Activated CD8-positive, alpha-beta memory T cell treated with anti-CD3 and anti-CD28 coated beads, Interleukin-2, amount 50 U/mL, for 48 hours (primary cell): Measurements from ENCODE around the gene IL34.
"Not testable (repeated sequence)": the region's sequence is repeated elsewhere in the genome, so short reads cannot be mapped to it uniquely, and the experiment has no call there.

Experiments
- DNase-seq: peaks from one replicate; pipeline ENCODE4 v3.0.0-alpha.2; 2020

The IL34 gene

DNA sequence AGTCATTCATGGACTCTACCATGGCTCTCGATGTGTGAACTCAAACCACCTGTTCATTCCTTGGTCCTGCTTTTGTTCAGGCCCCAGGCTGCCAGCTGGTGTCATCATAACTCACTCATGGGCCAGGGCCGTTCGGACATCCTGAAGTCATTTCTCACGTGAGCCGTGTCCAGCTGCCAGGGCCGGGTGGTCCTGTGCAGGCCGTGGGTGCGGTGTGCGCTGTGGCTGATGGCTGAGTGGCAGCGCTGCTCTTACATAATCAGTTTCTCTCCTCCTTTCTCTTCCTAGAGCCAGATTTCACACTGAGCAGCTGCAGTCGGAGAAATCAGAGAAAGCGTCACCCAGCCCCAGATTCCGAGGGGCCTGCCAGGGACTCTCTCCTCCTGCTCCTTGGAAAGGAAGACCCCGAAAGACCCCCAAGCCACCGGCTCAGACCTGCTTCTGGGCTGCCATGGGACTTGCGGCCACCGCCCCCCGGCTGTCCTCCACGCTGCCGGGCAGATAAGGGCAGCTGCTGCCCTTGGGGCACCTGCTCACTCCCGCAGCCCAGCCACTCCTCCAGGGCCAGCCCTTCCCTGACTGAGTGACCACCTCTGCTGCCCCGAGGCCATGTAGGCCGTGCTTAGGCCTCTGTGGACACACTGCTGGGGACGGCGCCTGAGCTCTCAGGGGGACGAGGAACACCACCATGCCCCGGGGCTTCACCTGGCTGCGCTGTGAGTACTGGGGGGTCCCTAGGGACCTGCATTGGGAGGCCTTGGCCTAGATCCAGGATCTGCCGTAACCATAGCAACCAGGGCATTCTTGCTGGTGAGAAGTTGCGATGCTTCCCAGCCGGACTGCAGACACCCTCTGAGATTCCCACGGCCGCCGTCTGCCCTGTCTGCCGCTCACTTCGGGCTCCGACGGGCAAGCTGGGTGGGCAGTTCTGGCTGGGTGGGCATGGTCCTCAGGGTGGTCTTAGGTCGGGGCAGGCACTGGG lies at the start of gene IL34:
Gene IL34 (plus strand): TSS at position 300 of the 982 bp plus-strand sequence. CDS start 389 bp downstream, at position 689.
- no peak for DNase-seq

DNA sequence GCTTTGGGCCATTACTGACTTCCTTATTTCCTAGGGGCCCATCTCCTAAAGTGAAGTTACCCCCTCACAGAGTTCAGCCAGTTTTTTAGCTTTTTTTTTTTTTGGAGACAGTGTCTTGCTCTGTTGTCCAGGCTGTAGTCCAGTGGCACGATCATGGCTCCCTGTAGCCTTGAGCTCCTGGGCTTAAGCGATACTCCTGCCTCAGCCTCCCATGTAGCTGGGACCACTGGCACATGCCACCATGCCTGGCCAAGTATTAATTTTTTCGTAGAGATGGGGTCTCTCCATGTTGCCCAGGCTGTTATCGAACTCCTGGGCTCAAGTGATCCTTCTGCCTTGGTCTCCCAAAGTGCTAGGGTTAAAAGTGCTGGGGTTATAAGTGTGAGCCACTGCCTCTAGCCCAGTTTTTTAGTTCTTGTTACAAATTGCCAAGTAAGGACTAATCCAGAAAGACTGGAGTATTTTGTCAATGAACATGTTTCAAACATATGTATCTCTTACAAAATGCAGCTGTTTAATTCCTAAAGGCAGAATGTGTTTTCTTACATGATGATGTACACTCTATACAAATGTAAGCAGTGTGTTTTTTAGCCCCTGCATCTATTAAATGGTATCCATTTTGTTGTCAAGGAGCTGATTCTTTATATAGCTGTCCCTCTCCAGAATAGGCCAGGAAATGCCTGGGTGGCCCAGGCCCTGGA lies 49.1 kb upstream of the IL34 start:
- DNase-seq, result no peak

DNA sequence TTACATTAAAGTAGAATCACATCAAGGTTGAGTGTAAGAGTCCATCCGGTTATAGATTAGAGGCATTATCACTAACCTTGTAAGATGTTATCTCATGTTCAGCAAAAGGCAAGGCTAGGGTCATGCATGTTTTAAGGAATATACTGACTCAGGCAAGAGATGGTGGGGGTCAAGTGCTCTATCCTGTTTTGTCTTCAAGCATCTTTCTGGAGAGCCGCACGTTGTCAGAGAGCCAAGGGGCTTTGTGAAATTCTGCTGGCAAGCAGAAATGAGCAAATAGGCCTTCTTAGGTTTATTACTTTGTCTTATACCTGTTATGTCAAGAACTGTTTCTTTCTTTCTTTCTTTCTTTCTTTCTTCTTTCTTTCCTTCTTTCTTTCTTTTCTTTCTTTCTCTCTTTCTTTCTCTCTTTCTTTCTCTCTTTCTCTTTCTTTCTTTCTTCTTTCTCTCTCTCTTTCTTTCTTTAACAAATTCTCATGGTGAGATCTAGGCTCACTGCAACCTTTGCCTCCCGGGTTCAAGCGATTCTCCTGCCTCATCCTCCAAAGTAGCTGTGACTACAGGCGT lies 47.3 kb upstream of the IL34 start:
- no peak for DNase-seq

DNA sequence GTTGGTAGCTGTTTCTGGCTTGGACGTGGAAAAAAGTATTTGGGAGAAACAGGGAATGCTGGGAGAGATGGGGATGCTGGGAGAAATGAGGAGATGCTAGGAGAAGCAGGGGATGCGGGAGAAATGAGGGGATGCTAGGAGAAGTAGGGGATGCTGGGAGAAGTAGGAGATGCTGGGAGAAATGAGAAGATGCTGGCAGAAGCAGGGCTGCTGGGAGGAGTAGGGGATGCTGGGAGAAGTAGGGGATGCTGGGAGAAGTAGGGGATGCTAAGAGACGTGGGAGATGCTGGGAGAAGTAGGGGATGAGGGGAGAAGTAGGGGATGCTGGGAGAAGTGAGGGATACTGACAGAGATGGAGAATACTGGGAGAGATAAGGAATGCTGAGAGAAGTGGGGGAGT lies 45.6 kb upstream of the IL34 start:
- DNase-seq, result no peak

DNA sequence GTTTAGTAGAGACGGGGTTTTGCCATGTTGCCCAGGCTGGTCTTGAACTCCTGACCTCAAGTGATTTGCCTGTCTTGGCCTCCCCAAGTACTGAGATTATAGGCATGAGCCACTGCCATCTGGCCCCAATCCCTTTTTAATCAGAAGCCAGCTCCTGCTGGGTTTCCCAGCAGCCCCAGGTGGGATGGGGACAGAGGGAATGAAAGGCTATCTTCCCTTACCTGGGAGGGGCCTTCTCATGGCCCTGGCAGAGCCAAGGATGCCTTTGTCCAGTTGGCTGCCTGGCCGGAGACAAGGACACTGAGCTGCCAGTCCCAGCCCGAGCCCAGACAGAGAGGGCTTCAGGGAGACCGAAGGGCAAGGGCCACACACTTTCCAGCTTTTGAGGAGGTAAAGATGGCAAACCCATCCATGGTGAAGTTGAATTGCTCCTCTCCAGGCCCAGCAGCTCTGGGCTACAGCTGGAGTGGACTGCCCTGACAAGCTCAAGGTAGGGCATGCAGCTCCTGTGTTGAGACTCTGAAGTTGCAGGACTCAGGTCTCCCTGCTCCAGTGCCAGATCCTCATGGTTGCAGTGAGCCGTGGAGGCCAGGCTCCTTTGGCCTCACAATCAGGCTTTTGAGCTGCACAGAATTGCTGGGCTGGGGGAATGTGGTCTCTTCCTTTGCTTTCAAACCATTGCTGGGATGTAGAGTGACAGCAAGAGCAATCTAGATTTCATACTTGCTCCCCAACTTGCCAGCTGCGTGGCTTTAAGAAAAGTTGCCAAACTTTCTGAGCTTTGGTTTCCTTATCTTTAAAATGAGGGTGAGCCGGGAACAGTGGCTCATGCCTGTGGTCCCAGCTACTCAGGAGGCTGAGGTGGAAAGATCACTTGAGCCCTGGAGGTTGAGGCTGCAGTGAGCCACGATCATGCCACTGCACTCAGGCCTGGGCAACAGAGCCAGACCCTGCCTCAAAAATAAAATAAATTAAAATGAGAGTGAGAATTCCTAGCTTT lies 44.5 kb upstream of the IL34 start:
- DNase-seq, result no peak

DNA sequence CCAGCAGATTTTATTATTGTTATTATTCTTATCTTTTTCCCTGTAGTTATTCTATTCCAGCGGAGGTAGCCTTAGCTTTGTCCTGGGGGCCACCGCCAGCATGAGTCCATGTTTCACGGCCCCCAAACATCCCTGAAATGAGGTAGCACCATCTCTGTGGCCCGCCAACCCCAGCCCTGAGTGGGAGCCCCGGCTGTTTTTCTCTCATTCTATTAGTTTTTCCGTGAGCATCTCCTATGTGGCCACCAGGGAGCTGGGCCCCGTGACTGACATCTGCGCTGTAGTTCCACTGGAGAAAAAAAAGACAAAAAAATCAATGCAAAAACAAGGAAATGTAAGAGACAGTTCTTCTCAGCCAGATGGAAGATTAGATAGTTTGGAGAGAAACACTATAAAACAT lies 43.5 kb upstream of the IL34 start:
- no peak for DNase-seq

DNA sequence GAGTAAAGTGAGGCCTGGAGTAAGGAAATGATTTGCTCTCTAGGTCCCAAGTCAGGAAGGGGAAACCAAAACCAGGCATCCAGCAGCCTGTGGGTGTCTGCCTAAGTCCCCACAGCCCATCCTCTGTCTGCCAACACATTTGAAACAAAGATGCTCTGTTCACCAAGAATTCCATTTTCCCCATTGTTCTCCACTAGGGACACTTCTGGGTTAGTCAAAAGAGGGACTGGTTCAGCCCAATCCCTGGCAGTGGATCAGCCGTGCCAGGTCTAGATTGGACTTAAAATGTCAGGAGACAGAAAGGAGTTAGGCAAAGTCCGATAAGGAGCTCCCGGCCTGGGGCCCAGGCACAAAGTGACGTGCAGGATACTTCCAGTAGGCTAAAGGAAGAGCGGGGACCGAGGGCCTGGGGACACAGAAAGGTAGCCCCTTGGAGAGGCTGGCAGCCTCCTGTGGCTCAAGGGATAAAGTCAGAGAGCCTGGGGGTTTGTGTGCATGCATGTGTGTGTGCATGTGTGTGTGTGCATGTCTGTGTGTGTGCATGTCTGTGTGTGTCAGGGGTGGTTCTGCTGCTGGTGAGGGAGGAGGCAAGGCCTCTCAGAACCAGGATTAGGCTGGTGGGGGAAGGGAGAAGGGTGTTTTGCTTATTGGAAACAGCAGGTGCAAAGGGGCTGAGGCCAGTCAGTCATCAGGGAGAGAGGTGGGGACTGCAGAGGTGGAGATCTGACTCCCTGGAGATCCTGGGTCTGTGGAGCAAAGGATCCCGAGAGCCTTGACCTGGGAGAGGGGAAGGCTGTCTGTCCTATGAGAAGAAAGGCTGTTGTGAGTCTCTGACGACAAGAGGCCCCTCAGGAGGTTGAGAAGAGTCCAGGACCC lies 41.7 kb upstream of the IL34 start:
- no peak for DNase-seq

DNA sequence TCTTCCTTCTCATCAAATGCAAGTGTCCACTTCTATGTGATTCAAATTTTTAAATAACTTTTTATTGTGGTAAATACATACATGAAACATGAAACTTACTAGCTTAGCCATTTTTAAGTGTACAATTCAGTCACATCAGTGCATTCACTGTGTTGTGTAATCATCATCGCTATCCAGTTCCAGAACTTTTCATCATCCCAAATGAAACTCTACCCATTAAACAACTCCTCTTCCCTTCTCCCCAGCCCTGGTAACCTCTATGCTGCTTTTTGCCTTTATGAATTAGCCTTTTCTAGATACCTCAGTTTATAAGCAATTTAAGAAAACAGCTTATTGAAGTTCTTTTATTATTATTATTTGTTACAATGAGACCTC lies 41.1 kb upstream of the IL34 start:
- no peak for DNase-seq

DNA sequence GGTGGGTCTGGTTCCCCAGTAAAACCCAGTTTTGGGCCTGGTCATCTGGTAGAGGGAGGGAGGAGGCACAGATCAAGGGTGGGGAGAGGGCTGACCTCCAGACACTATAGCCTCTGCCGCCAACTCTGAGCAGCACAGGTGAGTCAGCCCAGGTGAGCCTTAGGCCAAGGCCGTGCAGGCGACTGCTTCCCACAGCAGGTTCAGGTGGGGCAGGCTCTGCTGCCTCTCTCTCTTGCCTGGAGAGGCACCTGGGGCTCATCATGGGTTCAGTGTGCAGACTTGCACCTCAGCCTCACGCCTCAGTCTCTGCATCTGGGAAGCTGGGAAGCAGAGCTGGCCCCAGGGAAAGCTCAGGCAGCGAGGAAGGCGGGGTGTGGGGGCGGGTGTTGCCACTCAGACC lies 37.8 kb upstream of the IL34 start:
- no peak for DNase-seq

DNA sequence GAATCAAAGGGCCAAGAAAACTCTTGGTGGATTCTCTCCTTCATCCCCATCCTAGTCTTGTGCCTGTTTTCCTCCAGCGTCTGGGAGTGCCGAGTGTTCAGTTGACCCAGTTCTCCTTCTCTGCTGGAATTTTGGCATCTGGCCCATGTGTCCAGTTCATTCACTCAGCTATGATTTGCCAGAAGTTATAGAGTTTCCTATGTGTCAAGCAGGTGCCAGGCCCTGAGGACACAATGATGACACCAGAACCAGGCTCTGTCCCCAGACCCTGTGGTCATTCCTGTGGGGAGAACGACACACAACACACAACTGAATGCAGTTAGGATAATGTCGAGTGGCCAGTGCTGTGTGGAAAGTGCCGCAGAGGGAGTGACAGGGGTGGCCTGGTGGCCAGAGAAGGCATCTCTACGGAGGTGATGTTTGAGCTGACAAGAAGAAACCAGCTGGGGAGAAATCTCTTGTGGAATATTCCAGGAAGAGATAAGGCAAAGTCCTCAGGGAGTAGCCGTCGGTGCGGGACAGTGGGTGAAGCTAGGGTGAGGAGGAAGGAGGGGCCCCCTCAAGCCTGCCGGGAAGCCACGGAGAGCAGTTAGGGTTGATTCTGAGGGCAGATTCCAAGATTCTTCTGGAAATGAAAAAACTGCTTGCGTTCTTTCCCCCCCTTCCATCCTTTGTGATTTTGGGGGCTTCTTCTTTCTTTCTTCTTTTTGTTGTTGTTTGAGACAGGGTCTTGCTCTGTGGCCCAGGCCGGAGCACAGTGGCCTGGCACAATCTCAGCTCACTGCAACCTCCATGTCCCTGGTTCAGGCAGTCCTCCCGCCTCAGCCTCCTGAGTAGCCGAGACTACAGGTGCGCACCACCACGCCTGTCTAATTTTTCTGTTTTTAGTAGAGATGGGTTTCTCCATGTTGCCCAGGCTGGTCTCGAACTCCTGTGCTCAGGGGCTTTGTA lies 35.8 kb upstream of the IL34 start:
- no peak for DNase-seq

DNA sequence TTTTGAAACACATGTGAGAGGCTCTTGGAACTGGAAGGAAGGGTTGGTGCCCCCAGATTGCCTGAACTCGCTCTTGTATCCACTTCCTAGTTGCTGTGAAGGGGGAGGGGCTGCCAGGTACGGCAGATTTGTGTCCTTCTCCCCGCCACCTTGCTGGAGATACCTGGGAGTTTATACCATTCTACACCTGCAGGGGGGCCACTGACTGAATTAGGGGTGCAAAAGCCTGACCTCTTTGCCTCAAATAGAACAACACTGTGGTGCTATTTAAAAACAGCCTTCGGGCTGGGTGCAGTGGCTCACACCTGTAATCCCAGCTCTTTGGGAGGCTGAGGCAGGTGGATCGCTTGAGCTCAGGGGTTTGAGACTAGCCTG lies 35.1 kb upstream of the IL34 start:
- no peak for DNase-seq

DNA sequence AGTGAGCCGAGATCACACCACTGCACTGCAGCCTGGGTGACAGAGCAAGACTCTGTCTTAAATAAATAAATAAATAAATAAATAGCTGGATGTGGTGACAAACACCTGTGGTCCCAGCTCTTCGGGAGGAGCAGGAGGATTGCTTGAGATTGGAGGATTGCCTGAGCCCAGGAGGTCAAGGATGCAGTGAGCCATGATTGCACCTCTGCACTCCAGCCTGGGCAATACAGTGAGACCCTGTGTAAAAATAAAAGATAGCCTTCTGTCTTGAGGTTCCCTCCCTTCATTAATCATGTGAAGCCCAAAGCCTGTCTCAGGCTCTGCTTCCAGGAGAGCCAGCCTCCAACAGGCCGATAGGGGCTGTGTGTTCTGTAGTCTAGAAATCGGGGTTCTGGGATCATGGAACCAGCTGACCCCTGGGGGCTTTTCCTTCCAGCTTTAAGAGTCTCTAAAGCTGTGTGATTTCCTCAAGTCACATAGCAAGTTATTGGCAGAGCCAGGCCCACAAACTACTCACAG lies 34.5 kb upstream of the IL34 start:
- no peak for DNase-seq

DNA sequence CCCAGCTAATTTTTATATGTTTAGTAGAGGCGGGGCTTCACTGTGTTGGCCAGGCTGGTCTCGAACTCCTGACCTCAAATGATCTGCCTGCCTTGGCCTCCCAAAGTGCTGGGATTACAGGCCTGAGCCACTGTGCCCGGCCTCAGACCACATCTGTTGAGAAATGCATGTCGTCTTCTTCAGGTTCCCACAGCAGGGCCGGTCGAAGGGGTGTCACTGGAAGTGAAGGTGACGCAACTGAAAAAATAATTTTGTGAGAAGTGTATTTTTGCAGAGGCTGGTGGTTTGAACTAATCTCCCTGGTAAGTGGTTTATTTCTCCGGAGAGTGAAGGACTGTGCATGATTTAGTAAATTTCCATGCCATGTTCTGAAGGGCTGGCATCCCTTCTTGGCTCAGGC lies 33.4 kb upstream of the IL34 start:
- DNase-seq, result no peak

DNA sequence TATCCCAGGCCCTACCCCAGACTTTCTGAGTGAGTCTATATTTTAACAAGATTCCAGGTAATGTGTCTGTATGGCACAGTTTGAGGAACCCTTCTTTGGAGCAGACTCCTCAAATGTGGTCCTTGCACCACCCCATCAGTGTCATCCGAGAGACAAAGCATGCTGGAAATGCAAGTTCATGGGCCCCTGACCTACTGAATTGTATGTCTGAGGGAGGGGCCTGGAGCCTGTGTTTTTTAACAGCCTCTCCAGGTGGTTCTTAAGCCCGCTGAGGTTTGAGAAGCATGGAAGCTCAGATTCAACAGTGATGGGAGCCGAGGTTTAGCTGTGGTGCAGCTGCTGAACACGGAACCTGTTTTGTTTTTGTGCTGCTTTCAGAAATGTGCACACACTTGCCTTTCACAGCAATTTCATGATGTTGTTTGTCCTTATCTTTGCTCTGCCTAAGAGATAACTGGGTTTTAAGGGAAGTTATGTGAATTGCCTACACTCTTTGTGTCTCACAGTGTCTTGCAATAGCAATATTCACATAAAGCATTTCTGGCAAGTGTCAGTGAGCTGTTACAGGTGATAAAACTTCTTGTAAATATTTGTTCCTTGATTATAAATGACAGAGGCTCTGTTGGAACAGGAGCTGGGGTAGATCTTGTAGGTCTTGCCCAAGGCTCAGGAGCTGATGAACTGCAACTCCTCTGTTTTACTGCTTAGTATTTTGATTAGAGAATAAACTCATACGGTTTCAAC lies 32.0 kb upstream of the IL34 start:
- no peak for DNase-seq

DNA sequence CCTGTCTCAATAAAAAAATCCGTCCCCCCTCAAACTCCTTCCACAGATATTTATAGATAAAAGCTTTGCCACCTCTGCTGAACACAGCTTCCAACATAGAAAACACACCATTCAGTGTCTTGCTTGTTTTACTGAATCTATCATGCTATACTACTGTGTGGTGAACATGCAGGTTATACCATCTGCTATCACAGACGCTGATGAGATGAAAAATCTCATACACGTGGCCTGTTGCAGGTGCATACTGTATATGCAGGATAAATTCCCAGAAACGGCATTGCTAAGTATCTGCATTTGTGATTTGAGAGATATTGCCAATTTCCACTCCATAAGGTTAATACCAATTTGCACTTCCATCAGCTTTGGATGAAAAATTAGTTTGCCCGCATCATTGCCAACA lies 30.4 kb upstream of the IL34 start:
- no peak for DNase-seq

DNA sequence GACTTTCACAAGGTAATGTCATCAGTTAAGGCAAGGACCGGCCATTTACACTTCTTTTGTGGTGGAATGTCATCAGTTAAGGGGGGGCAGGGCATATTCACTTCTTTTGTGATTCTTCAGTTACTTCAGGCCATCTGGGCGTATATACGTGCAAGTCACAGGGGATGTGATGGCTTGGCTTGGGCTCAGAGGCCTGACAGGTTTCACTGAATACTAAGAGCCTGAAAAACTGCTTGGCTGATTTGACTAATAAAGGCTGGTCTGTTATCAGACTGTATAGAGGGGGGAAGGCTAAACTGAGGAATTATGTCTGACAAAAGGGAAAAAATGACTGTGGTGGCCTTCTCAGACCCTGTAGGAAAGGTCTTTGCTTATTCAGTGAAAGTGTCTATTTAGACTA lies 24.5 kb upstream of the IL34 start:
- DNase-seq, result not testable (repeated sequence)

DNA sequence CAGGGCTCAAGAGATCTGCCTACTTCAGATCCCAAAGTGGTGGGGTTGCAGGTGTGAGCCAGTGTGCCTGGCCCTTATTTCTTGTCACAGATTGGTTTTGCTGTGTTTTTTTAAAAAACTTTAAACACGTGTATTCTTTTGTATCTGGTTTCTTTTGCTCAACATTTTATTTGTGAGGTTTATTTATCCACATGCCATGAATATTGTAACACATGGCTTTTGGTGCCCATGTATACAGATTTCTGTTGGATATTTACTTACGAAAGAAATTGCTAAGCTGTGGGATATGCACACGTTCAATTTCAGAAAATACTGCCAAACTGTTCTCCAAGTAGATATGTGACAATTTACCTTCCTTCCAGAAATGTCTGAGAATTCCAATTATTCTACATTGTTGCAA lies 18.7 kb upstream of the IL34 start:
- DNase-seq, result no peak

DNA sequence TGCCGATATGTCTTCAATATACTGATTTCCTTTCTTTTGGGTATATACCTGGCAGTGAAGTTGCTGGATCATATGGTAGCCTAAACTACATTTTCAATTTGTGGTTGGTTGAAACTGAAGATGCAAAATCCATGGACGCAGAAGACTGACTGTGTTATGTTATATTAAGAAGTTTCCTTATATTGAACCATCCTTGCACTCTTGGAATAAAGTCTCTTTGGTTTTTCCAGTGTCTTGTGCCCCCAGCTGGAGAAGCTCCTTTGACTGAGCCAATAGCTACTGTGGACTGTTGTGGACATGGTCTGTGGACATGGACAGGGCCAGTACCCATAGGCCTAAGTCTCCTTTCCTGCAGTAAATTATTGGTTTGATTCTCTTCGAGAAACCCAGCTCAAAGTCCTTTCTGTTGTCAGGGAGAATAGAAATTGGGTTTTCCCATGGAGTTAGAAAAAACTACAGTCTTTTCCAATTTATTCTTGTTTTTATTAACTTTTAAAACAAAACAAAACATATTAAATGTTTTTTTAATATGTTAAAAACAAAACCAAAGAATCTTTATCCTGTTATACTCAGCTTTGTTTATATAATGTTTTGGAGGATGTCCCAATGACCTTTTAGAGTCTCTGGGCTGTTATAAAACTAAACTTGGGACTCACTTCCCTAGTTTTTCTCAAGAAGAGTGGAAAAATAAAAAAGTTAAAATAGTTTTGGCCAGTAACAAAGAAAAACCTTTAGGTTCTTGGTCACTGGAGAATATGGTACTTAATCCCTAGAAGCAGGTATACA lies 15.2 kb upstream of the IL34 start:
- no peak for DNase-seq

DNA sequence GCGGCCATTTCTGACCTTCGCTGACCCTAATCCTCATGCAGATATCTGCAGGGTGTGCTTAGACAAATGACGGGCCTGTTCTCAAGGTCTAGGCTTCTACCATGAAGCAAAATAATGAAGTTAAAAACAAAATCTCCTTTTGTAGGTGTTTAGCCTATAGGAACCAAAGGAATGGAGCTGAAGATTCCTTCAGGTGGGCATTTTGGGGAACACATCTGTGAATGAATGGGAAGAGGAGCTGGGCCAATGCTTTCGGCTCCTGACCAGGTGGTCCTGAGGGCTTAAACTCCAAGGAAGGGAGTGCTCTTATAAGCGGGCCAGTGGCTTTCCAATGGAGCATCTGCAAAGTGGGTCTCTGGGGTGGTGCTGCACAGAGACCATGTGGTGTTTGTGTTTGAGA lies 14.1 kb upstream of the IL34 start:
- no peak for DNase-seq
